GM18861 (cell line): ENCODE measurements around the gene STAG1.
"Not testable (repeated sequence)": the region's sequence is repeated elsewhere in the genome, so short reads cannot be mapped to it uniquely, and the experiment has no call there.

Experiments
- ATAC-seq: cut with Tn5 transposase; IDR thresholded peaks from one replicate; pipeline ENCODE4 v1.9.1; 2021; ENCODE audit not compliant: unreplicated experiment

Gene STAG1

GRCh38 chr3:136752172-136752421 lies at the start of gene STAG1:
STAG1 (minus strand) TSS chr3:136752378; CDS start chr3:136630898, 121,480 bp downstream.
- no peak for ATAC-seq

DNA sequence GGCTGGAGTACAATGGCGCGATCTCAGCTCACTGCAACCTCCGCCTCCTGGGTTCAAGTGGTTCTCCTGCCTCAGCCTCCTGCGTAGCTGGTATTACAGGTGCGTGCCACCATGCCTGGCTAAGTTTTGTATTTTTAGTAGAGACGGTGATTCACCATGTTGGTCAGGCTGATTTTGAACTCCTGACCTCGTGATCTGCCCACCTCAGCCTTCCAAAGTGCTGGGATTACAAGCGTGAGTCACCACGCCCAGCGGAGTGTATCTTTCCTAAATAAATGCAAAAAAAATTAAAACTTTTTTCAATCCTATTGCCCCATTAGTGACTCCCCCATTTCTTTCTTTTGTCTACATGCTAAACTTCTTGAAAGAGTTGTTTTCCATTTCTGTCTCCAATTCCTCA lies 49.0 kb upstream of the STAG1 start:
- ATAC-seq: not testable (repeated sequence)

GRCh38 chr3:136792556-136793330 lies 40.6 kb upstream of the STAG1 start:
- no peak for ATAC-seq

DNA sequence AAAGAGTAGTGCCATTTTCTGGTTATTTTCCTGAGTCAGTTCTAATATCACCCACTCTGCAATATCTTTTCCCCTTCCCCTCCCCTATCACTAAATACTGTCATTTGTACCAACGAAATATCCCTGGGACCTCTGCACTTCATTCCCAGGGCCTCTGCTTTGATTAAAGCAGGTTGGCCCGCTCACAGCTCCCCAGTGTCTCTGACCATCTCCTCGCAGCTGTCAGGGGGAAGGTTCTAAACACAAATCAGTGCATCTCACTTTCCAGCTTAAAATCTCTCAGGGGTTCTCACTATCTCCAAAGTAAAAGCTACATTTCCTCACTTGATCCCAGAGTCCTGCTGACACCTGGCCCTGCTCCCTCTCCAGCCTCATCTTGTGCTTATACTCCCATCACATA lies 38.6 kb upstream of the STAG1 start:
- ATAC-seq: no peak

DNA sequence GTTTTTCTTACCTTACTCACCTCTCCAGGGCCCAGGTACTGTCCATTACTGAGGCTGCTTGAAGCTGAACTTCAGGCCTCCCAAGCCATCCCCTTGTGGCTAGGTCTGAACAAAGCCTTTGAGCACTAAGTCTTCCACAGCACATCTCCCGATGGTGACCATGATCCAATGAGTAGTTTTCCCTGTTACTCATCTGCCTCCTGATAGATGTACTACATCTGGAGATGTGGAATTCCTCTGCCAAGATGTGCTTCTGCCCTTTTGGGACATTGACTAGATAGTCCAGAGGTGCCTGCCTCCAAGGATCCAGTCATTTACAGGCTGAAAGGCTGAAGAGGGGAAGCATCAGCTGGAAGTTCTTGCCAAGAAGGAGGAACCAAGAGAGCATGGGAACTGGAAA lies 37.8 kb upstream of the STAG1 start:
- ATAC-seq: no peak

DNA sequence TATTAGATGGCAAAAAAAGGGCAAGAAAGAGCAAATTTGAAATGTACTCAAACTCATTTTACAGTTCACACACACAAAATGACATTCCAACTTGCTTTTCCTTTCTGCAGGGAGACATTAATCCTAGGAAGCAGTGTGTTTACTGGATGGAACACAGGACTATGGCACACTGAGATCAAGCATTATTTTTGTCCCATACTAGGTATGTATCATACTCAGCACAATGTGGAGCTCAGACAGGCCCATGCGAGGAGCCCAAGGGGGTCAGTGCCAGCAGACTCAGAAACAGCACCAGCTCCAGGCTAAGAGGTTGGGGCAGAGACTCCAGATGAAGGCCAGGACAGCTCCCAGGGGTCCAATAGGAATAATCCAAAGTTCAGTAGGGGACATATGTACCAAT lies 36.0 kb upstream of the STAG1 start:
- no peak for ATAC-seq

DNA sequence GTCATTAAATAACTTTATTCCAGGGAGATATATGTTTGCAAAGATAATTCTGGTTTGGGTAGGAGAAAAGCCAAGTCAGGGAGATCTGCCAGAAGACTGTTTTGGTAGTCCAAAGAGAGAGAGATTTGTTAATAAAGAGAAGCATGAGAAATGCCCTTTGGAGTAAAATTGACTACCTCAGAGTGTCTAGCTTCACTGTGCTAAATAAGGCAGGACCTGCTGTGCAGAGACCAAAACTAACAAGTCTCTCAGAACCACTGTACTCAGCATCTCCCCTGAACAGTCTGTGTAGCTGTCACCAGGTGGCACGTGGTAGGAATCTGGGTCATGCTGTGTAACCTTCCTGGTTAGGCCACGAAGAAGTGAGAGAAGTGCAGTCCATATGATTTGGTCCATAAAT lies 35.2 kb upstream of the STAG1 start:
- ATAC-seq: peak; percentile 79

GRCh38 chr3:136783708-136784191 lies 31.6 kb upstream of the STAG1 start:
- ATAC-seq: no peak

GRCh38 chr3:136780741-136781140 lies 28.6 kb upstream of the STAG1 start:
- no peak for ATAC-seq

DNA sequence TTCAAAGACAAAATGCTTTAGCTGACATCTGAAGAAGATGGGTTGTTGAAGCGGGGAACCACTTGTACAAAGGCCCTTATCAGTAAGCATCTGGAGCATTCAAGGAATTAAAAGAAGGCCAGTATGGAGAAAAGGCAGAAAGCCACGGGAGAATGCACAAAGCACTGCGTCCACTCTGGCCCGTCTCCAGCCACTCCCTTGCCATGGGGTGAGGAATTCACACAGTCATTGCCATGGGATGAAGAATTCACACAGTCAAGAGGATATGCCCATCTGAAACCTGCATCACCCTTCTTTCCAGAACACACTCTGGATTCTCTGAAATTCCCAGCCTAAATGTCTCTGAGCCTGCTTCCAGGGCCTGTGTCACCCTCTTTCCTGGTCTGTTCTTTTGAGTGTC lies 26.7 kb upstream of the STAG1 start:
- ATAC-seq: no peak

DNA sequence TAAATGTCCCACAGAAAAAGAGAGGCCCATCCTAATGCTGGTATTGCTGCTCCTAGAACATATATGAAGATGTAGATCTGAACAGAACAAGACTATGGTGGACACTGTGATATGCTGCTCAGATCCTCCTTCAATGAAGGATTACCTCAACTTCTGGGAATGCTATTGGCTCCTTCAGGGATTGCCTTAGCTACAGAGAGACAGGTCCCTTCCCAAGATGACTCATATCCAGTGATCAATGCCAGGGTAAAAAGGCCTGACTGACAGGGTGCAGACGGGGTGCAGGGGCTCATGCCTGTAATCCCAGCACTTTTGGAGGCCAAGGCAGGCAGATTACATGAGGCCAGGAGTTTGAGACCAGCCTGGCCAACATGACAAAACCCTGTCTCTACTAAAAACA lies 20.5 kb upstream of the STAG1 start:
- no peak for ATAC-seq

GRCh38 chr3:136758160-136759102 lies 6.3 kb upstream of the STAG1 start:
- ATAC-seq: not testable (repeated sequence)

DNA sequence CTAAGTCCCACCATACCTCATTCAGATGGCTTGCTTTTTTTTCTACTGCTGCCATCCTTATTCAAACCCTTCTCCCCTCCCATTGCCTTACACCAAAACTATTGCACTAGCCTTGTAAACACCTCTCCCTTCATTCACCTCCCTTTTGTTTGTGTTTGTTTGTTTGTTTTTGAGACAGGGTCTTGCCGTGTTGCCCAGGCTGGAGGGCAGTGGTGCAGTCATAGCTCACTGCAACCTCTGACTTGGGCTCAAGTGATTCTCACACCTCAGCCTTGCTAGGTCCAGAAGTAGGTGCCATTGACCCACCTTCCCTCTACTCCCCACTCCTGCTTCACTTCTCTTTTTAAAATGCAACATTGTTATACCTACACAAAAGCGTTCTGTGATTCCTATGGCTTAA lies 3.0 kb upstream of the STAG1 start:
- ATAC-seq: no peak

- no peak for ATAC-seq
Observed at GRCh38 chr3:136753326-136753939, 1.3 kb upstream of the STAG1 start.

- ATAC-seq: peak; percentile 83
Observed at GRCh38 chr3:136752422-136753325, 496 bp upstream of the STAG1 start.

DNA sequence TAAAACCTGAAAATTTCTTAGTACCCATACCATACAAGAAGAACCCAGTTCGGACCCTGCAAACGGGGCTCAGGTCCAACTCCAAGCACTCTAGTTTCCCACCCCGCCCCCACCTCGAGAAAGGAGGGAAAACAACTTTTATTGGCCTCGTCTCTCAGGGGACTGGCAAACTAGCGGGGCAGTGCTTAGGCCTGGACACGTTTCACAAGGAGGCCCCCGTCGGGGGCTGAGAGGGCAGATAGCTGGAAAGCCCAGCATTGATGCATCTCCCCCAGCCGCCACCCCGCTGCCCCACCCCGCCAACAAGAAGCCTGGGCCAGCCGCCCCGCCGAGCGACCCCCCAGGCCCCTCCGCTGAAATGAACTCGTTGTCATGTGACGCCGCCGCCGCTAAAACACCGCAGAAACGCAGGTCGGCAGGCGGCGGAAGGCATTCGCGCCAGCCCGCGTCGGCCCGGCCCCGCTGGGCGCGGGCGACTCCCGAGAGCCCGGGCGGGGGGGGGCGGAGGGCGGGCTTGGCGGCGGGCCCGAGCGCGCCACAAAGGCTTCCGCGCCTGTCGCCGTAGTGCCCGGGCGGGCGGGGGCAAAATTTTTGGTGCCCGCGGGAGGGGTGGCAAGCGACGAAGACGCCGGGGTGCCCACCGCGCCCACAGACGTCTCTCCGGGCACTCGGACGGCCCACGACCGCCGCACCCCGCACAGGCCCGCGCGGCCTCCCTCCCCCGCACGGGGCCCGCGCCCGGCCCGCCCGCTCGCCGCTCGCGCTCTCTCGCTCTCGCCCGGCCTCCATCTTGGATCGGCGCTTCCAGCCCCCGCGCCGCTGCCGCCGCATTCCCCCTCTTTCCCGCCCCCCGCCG lies 634 bp downstream of the STAG1 start:
- no peak for ATAC-seq

- no peak for ATAC-seq
Observed at GRCh38 chr3:136750897-136751315, 1.3 kb downstream of the STAG1 start.

- ATAC-seq: no peak
Observed at GRCh38 chr3:136750209-136750896, 1.8 kb downstream of the STAG1 start.

GRCh38 chr3:136749602-136750001 lies 2.6 kb downstream of the STAG1 start:
- ATAC-seq: not testable (repeated sequence)
